NCI-H1105 (cell line): Measurements from ENCODE around the gene KLHL13.
"Not testable (repeated sequence)": the region's sequence is repeated elsewhere in the genome, so short reads cannot be mapped to it uniquely, and the experiment has no call there.

Source experiments
- DNase-seq: peaks from one replicate; lab custom pipeline; 2025; lab: John Stamatoyannopoulos, UW

The KLHL13 gene

GRCh38 chrX:118074196-118074595 lies 42.4 kb downstream of the KLHL13 start:
- no peak for DNase-seq

GRCh38 chrX:118066867-118067515 lies 49.6 kb downstream of the KLHL13 start:
- DNase-seq, result no peak

- no peak for DNase-seq
Measured at GRCh38 chrX:118062817-118063615, 53.6 kb downstream of the KLHL13 start.

- no peak for DNase-seq
Measured at GRCh38 chrX:118062048-118062789, 54.4 kb downstream of the KLHL13 start.

GRCh38 chrX:118058924-118059323 lies 57.7 kb downstream of the KLHL13 start:
- DNase-seq, result no peak

- no peak for DNase-seq
Measured at GRCh38 chrX:118056870-118057269, 59.7 kb downstream of the KLHL13 start.

GRCh38 chrX:118049713-118050112 lies 66.9 kb downstream of the KLHL13 start:
- DNase-seq, result no peak

- DNase-seq, result no peak
Measured at GRCh38 chrX:118047446-118048186, 69.0 kb downstream of the KLHL13 start.

GRCh38 chrX:118039591-118039990 lies 77.0 kb downstream of the KLHL13 start:
- DNase-seq, result no peak

- DNase-seq, result no peak
Measured at GRCh38 chrX:118038614-118039365, 77.8 kb downstream of the KLHL13 start.

- no peak for DNase-seq
Measured at GRCh38 chrX:118026631-118027030, 90.0 kb downstream of the KLHL13 start.

GRCh38 chrX:118025226-118025625 lies 91.4 kb downstream of the KLHL13 start:
- DNase-seq, result no peak

GRCh38 chrX:118024482-118024881 lies 92.1 kb downstream of the KLHL13 start:
- no peak for DNase-seq

- DNase-seq, result no peak
Measured at GRCh38 chrX:118022753-118023152, 93.9 kb downstream of the KLHL13 start.

- DNase-seq, result no peak
Measured at GRCh38 chrX:118016422-118016821, 100.2 kb downstream of the KLHL13 start.

GRCh38 chrX:118002417-118002816 lies 114.2 kb downstream of the KLHL13 start:
- DNase-seq, result not testable (repeated sequence)

- DNase-seq, result no peak
Measured at GRCh38 chrX:118000518-118000917, 116.1 kb downstream of the KLHL13 start.

GRCh38 chrX:117998171-117998570 lies 118.4 kb downstream of the KLHL13 start:
- no peak for DNase-seq

GRCh38 chrX:117996918-117997480 lies 119.6 kb downstream of the KLHL13 start:
- DNase-seq, result no peak

GRCh38 chrX:117996408-117996807 lies 120.2 kb downstream of the KLHL13 start:
- DNase-seq, result no peak

GRCh38 chrX:117995378-117995777 lies 121.2 kb downstream of the KLHL13 start:
- DNase-seq, result no peak
